ENCODE data around the gene DCAKD.

GRCh38 chr17:45009676-45010467 lies 41.6 kb downstream of the DCAKD start:
- no peak for TF ChIP-seq CTCF (IDR thresholded peaks at IDR 0.05)
- no peak for TF ChIP-seq POLR2A (IDR thresholded peaks at IDR 0.05)
- TF ChIP-seq POLR2AphosphoS5 (IDR thresholded peaks at IDR 0.05): no peak
